ENCODE measurements around the gene CTIF.

The CTIF gene

GRCh38 chr18:48552130-48552529 is 13.3 kb downstream of the CTIF start:
- DNase-seq, result no peak

GRCh38 chr18:48553236-48553635 is 14.4 kb downstream of the CTIF start:
- DNase-seq, result no peak

DNA sequence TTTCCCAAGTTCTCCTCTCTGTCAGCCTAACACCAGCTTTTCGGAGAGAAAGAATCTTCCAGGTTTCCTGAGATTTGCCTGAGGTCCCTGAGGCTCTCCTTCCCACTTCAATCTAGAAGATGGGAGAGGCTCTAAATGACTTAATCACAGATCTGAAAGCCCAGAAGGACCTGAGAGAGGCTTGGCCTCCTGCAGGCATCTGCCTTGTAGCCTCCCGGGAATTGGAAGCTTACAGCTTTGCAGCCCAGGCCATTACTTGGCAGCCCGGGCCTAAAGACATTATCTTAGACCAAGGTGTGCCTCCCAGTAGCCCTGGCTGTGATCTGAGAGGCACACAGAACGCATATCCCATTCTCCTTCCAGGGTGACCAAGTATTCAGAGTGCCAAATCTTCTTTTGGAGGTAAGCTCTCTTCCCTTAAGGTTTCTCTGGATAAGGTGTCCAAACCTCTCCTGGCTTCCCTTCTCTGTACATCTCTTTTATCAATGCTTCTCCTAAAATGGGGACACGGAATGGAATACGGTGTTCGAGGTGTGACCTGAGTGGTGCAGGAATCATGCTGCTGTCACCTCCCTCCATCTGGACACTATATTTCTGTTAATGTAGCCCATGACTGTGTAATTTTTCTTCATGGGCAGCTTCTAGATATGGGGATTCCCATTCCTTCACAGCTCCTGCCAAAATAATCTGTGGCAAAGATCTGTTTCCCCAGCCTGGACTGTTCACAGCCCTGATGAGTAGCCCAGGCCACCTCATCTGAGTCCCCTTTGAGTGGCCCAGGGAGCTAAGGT is 16.0 kb downstream of the CTIF start:
- no peak for DNase-seq

DNA sequence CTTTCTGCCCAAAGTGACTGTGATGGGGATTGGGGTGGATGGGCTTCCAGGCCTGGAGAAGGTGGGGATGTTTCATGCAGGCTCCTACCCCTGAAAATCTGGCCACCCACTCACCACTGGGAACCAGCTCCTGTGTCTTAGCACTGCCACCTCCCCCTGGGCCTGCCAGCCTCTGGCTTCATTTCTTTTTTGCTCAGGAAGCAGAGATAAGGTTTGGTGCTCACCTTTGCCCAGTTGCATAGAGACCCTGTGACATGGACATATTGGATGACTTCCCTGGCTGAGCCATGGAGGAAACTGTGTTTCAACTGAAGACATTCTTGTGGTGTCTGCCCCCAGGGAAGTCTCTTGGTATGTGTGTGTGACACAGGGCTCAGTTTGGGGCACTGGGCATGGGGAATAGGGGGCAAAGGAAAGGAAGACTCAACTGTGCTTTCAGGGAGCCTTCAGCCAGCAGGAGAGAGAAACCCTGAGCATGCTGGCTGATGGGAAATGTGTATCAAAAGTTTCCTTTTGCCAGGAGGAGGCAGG is 16.7 kb downstream of the CTIF start:
- no peak for DNase-seq

DNA sequence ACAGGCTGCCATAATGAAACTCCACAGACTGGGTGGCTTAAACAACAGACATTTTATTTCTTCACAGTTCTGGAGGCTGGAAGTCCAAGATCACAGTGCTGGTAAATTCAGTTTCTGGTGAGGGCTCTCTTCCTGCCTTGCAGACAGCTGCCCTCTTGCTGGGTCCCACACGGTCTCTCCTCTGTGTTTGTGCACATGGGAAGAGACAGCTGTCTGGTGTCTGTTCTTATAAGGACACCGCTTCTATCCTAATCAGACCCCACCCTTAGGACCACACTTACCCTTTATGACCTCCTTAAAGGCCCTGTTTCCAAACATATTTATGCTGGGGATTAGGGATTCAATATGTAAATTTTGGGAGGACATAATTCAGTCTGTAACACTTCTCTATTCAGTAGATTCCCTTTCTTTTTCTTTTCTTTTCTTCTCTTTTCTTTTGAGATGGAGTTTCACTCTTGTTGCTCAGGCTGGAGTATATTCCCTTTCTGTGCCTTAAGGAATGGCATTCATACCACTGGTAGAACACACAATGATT is 18.9 kb downstream of the CTIF start:
- no peak for DNase-seq

DNA sequence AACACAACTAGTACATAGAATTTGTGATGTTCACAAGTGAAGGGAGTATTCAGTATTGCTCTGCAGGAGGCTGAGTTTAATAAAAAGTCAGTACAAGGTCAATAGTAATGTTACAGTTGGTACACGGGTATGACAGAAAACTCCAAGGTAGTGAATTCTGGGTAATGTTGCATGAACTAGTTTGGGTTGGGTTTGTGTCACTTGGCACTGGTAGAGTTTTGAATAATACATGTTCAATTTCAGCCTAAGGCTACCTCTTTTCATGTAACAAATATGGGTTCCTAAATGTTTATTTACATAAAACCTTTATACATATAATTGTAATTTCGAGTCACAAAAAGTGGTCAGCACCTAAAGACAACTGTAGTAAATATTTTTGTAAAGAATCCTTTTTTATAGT is 19.4 kb downstream of the CTIF start:
- no peak for DNase-seq

GRCh38 chr18:48560491-48560890 is 21.7 kb downstream of the CTIF start:
- DNase-seq, result no peak

DNA sequence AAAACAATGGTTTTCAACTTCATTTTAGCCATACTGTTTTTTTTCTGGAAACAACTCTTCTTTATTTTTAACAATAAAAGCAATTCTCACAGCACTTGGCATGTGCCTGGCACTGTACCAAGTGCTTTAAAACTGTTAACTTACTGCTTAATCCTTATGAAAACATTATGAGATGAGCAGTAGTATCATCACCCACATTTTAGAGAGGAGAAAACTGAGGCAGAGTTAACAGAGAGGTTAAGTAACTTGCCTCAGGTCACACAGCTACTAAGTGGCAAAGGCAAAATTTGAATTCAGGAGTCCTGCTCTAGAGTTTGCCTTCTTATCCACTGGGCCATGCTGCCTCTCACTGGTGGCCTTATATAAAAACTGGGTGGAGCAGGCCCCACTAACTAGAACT is 23.2 kb downstream of the CTIF start:
- DNase-seq, result no peak

DNA sequence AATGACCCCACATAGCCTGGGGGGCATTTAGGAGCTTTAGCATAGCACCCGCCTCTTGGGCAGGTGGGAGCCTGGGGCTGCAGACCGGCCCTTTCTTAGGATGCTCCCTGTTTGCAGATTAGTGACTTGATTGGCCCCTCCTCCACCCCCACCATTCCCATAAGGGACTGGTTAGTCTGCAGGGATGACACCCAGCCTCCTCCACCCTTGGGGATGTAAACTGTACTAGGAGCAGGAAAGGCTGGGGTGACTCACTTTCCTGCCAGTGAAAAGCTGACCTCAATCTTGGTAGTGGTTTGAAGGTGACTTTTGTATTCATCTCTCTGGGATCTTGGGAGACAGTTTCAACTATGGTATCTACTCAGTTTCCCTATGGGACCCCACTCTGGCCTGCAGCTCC is 24.2 kb downstream of the CTIF start:
- no peak for DNase-seq

- no peak for DNase-seq
These were observed 25.3 kb downstream of the CTIF start for GRCh38 chr18:48564139-48564538.

DNA sequence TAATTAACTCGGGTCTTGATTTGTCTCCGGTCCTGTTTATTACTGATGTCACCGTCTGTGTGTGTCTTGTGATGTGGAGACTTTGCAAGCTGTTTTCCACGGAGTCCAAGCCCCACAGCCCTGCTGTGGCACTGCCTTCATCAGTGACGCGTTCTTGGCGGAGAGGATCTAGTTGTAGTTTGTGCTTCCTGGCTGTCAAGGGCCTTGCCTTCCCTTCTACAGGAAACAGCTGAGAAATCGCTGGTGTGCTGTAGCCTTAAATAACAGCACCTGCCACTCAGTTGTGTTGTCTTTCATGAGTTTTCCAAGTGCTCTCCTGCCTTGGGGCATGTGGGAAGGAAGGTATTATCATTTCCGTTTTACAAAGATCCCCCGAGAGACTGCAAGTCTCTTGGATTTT is 26.3 kb downstream of the CTIF start:
- DNase-seq, result no peak

DNA sequence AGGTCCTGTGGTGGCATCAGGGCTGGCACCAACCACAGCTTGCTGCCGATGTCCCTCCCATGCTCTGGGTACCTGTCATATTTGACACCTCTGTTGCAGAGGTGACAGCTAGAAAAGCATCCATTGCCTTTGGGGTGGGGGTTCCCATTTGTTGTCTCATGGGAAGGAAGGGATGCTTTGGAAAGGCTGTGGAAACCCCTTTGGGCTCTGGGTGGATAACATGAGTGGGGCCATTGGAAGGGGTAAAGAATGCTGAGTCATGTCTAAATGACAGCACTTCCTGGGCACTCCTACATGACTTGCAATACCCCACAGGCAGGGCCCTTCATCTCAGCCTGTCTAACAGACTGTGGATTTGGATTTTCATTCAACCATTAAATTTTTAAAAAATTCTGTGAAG is 27.8 kb downstream of the CTIF start:
- no peak for DNase-seq

GRCh38 chr18:48567388-48567787 is 28.6 kb downstream of the CTIF start:
- no peak for DNase-seq

GRCh38 chr18:48569139-48569914 is 30.5 kb downstream of the CTIF start:
- DNase-seq, result no peak

DNA sequence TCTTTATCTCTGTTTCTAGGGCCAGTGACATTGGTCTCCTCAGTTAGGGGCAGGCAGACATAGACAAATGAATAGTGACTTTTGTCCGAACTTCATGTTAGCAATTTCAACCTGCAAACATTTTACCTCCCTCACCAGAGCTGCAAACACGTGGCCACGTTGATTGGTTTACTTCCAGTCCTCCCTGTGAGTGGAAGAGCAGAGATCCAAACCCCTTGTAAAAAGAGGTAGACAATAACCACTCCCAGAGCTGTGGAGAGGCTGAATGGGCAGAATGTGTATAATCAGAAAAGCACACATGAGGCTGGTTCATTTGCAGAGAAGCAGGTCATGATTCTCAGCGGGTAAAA is 31.1 kb downstream of the CTIF start:
- no peak for DNase-seq

DNA sequence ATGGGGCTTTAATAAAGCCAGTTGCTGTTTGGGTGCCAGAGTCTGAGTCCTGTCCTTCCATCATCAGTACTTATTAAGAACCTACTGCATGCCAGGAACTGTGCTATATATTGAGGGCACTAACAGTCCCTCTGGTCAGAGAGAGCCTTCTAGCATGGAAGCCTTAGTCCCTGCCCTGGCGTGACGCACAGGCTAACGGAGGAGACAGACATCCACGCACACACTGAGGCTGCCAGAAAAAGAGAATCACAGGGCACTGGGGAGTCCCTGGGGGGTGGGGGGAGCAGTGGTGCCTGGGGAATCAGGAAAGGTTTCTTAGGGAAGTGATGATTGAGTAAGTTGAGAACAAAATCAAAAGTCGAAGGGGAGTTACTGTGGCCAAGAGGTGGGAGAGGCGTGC is 31.5 kb downstream of the CTIF start:
- DNase-seq, result no peak

GRCh38 chr18:48571639-48572384 is 33.0 kb downstream of the CTIF start:
- DNase-seq, result no peak

DNA sequence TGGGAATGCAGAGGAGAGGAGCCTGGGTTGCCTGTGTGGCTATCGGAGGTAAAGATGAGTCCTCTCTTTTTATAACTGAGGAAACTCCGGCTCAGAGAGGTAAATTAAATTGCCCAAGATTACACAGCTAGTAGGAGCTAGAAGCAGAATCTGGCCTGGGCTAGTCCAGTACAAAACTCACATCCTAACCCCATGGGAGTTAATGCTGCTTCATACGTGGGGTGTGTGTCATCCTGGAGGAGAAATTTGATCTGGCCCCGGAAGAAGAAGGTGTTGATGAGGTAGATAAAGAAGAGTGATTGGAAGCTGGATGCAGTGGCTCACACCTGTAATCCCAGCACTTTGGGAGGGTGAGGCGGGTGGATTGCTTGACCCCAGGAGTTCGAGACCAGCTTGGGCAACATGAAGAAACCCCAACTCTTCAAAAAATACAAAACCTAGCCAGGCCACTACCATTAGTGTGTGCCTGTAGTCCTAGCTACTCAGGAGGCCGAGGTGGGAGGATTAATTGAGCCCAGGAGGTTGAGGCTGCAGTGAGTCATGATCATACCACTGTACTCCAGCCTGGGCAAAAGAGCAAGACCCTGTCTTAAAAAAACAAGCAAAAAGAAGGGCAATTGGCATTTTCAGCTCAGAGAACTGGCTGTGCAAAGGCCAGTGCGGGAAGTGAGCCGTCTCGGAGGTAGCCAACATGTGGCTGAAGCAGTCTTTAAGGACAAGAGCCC is 33.7 kb downstream of the CTIF start:
- no peak for DNase-seq

DNA sequence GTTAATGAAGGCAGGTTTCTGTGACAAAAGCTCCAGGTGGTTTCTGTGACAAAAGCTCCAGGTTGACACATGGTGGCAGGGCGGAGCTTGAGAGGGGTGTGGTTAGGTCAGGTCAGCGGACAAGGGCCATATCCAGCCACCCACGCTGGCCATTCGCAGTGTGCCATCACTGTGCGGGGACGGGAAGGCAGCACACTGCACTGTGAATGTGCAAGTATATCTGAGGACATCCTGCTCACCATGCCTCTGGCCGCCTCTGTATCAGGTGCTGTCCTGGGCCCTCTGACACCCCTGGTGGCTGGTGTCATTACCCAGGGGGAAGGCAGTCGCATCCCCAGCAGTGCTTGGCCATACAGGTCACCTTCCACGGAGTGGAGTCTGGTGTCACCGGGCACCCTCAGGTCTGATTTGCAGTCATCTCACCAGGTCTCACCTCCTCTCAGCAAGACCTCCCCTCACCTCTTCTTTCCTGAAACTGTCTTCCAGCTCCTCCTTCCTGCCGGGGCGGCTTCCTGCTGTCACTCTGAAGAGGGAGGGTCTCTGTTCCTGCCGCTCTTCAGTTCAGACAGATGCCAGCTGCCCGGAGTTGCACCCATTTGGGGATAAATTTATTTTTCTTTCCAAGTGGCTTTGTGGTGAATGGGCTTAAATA is 34.9 kb downstream of the CTIF start:
- DNase-seq, result no peak

GRCh38 chr18:48574667-48575300 is 36.0 kb downstream of the CTIF start:
- no peak for DNase-seq

- DNase-seq, result no peak
These were observed 36.4 kb downstream of the CTIF start for GRCh38 chr18:48575301-48575657.
